Osteocyte (in vitro differentiated cells): ENCODE data around the gene TBL3. TPM values are rescaled to one million over a fixed set of nuclear protein-coding genes. Genes with fewer than 3 reads are reported as not detected.

ENCODE experiments used
- DNase-seq: peaks from one replicate; pipeline ENCODE4 v3.0.0; 2021; ENCODE audit warnings: mixed read lengths; ENCODE audit not compliant: unreplicated experiment; ENCODE audit errors: extremely low spot score
- H3K27ac Mint-ChIP-seq: one replicate; pipeline ENCODE4 v1.8.0; 2021; ENCODE audit warnings: mild to moderate bottlenecking, mixed read lengths; ENCODE audit not compliant: unreplicated experiment
- H3K27me3 Mint-ChIP-seq: one replicate; pipeline ENCODE4 v1.8.0; 2021; ENCODE audit warnings: mixed read lengths; ENCODE audit not compliant: unreplicated experiment
- H3K36me3 Mint-ChIP-seq: one replicate; pipeline ENCODE4 v1.8.0; 2021; ENCODE audit warnings: mixed read lengths; ENCODE audit not compliant: unreplicated experiment
- H3K4me1 Mint-ChIP-seq: one replicate; pipeline ENCODE4 v1.8.0; 2021; ENCODE audit warnings: mixed read lengths; ENCODE audit not compliant: unreplicated experiment
- H3K4me3 Mint-ChIP-seq: one replicate; pipeline ENCODE4 v1.8.0; 2021; ENCODE audit warnings: mild to moderate bottlenecking, moderate library complexity, mixed read lengths; ENCODE audit not compliant: unreplicated experiment
- H3K9me3 Mint-ChIP-seq: one replicate; pipeline ENCODE4 v1.8.0; 2021; ENCODE audit warnings: mixed read lengths; ENCODE audit not compliant: unreplicated experiment
- total RNA-seq: library from RNA; stranded (reverse); gene quantifications from 2 replicates; pipeline ENCODE4 v1.2.1, GENCODE V29; 2021
- TF ChIP-seq, protein P1 (sequence below): fragments of 200-600 bp; sonication (generic); IDR thresholded peaks from 2 replicates; pipeline ENCODE4 v1.5.0; 2021; ENCODE audit warnings: antibody characterized with exemption, mild to moderate bottlenecking, moderate library complexity

Gene TBL3
- total RNA-seq, 1 donor from 2014 or later = 32.0 TPM

- no peak overlapping the region for H3K4me3 Mint-ChIP-seq
- H3K4me1 Mint-ChIP-seq = peaks cover 36% of the 10 kb centered on the region
- TF ChIP-seq, protein P1, sequence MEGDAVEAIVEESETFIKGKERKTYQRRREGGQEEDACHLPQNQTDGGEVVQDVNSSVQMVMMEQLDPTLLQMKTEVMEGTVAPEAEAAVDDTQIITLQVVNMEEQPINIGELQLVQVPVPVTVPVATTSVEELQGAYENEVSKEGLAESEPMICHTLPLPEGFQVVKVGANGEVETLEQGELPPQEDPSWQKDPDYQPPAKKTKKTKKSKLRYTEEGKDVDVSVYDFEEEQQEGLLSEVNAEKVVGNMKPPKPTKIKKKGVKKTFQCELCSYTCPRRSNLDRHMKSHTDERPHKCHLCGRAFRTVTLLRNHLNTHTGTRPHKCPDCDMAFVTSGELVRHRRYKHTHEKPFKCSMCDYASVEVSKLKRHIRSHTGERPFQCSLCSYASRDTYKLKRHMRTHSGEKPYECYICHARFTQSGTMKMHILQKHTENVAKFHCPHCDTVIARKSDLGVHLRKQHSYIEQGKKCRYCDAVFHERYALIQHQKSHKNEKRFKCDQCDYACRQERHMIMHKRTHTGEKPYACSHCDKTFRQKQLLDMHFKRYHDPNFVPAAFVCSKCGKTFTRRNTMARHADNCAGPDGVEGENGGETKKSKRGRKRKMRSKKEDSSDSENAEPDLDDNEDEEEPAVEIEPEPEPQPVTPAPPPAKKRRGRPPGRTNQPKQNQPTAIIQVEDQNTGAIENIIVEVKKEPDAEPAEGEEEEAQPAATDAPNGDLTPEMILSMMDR = no peak
- no peak for DNase-seq
- H3K27me3 Mint-ChIP-seq = no peaks in the 10 kb centered on the region
- H3K27ac Mint-ChIP-seq = peak overlapping the region; percentile 31
- no peaks in the 10 kb centered on the region for H3K9me3 Mint-ChIP-seq
- H3K36me3 Mint-ChIP-seq = peaks cover 9% of the 10 kb centered on the region
Observed at GRCh38 chr16:2004795-2005517, 33.1 kb downstream of the TBL3 start.

- TF ChIP-seq, protein P1 = no peak
- Mint-ChIP-seq H3K27me3 (no peaks in the 10 kb centered on the region), H3K27ac (no peak overlapping the region), H3K36me3 (peaks cover 9% of the 10 kb centered on the region), H3K9me3 (no peaks in the 10 kb centered on the region), H3K4me1 (peaks cover 42% of the 10 kb centered on the region), H3K4me3 (no peak overlapping the region)
- DNase-seq = no peak
Observed at GRCh38 chr16:2005646-2006045, 33.8 kb downstream of the TBL3 start.

- no peaks in the 10 kb centered on the region for H3K27me3 Mint-ChIP-seq
- peak overlapping the region; percentile 6 for H3K4me3 Mint-ChIP-seq
- peak overlapping the region; percentile 54 for H3K27ac Mint-ChIP-seq
- peaks cover 42% of the 10 kb centered on the region for H3K4me1 Mint-ChIP-seq
- H3K36me3 Mint-ChIP-seq = peaks cover 5% of the 10 kb centered on the region
- TF ChIP-seq, protein P1 = no peak
- DNase-seq = no peak
- no peaks in the 10 kb centered on the region for H3K9me3 Mint-ChIP-seq
Observed at GRCh38 chr16:2006317-2006716, 34.5 kb downstream of the TBL3 start.

DNA sequence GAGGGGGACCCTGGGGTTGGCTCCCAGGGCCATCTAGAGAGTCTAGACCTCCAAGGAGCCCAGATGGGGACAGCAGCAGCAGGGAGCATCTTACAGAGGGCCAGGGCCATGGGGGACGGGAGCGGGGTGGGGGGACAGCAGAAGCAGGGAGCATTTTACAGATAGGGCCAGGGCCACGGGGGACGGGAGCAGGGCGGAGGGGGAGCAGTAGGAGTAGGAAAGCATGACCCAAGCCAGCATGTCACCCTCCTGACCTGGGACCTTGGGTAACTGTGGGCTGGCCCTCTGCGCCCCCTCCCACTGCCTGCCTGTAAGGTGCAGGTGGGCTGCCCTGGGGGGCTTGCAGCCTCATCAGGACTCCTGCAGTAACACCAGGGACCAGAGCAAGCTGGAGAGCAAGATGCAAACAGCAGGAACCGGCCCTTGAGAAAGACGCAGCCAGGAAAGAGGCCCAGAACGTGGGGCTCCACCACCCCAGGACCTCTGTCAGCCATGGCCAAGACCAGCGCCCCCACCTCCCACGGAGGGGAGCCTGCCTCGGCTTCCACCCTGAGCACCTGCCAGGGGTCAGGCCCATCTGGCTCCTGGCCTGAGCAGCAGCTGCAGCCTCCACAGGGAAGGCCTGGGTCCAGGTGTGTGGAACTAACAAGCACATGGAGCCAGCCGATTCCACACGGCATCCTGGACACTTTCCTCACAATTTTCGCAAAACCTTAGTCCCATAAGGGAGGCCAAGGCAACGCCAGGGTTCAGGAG lies 35.4 kb downstream of the TBL3 start:
- Mint-ChIP-seq H3K27me3 (no peaks in the 10 kb centered on the region), H3K4me3 (peak overlapping the region; percentile 75), H3K36me3 (peaks cover 3% of the 10 kb centered on the region), H3K27ac (peak overlapping the region; percentile 73), H3K4me1 (peaks cover 42% of the 10 kb centered on the region), H3K9me3 (no peaks in the 10 kb centered on the region)
- no peak for DNase-seq
- TF ChIP-seq, protein P1 = no peak

- Mint-ChIP-seq H3K4me1 (peaks cover 42% of the 10 kb centered on the region), H3K36me3 (no peaks in the 10 kb centered on the region), H3K27me3 (no peaks in the 10 kb centered on the region), H3K9me3 (no peaks in the 10 kb centered on the region), H3K27ac (peak overlapping the region; percentile 73), H3K4me3 (peak overlapping the region; percentile 75)
- TF ChIP-seq, protein P1 = no peak
- DNase-seq = no peak
Observed at GRCh38 chr16:2008009-2008526, 36.2 kb downstream of the TBL3 start.
